H1 (cell line): ENCODE data around the gene PNMA1. TPM values are rescaled to one million over a fixed set of nuclear protein-coding genes. Genes with fewer than 3 reads are reported as not detected.

Experiments used
- CTCF ChIA-PET: fragments of 300-600 bp; sonication (Branson Sonifier 250); formaldehyde crosslinking; loops from one replicate; lab custom pipeline; 2021; ENCODE audit not compliant: partially characterized antibody; lab: Charles Lee
- POLR2A ChIA-PET: fragments of 300-600 bp; sonication (Branson Sonifier 250); formaldehyde crosslinking; loops from one replicate; lab custom pipeline; 2021; ENCODE audit warnings: inconsistent platforms; ENCODE audit not compliant: partially characterized antibody; lab: Charles Lee
- DNase-seq, 2 experiments: peaks; one replicate each; pipeline versions ENCODE4 v3.0.0 to v3.0.0-alpha.2; 2010 to 2022; ENCODE audit warnings: low spot score in 2 of 2, low read depth in 1 of 2, mixed read lengths in 1 of 2
- FAIRE-seq: peaks from 2 replicates; lab custom pipeline; 2011; peaks lifted over from hg19 to GRCh38; lab: Jason Lieb, UNC
- H2AFZ ChIP-seq: 2 replicates; pipeline ENCODE4 v1.8.1; 2012; ENCODE audit warnings: low read length, inconsistent platforms
- H2AK5ac ChIP-seq: 2 replicates; pipeline ENCODE4 v1.6.1; 2013; ENCODE audit warnings: low read depth, low read length
- H2BK120ac ChIP-seq: replicated peaks from 2 replicates; pipeline ENCODE3; 2013; ENCODE audit warnings: low read depth, low read length, inconsistent platforms
- H2BK12ac ChIP-seq: 2 replicates; pipeline ENCODE4 v1.6.1; 2013; ENCODE audit warnings: low read depth, low read length
- H2BK15ac ChIP-seq: 2 replicates; pipeline ENCODE4 v1.6.1; 2013; ENCODE audit warnings: low read length
- H2BK20ac ChIP-seq: 2 replicates; pipeline ENCODE4 v1.6.1; 2013; ENCODE audit warnings: low read length
- H2BK5ac ChIP-seq: 2 replicates; pipeline ENCODE4 v1.6.1; 2013; ENCODE audit warnings: low read depth, low read length
- H3K14ac ChIP-seq: 2 replicates; pipeline ENCODE4 v1.6.1; 2013; ENCODE audit warnings: inconsistent platforms; ENCODE audit not compliant: insufficient read length
- H3K18ac ChIP-seq: 2 replicates; pipeline ENCODE4 v1.6.1; 2013; ENCODE audit warnings: low read length; ENCODE audit errors: extremely low read depth
- H3K23ac ChIP-seq: 2 replicates; pipeline ENCODE4 v1.6.1; 2013; ENCODE audit warnings: inconsistent platforms; ENCODE audit not compliant: insufficient read length
- H3K23me2 ChIP-seq: 2 replicates; pipeline ENCODE4 v1.6.1; 2013; ENCODE audit warnings: low read depth, low read length
- H3K27ac ChIP-seq: 2 replicates; pipeline ENCODE4 v1.6.1; 2011; ENCODE audit warnings: low read depth, low read length, inconsistent platforms
- H3K27me3 ChIP-seq, 4 experiments: replicated peaks in 1 of 4; 1 replicate in 1 of 4; 2 replicates in 3 of 4; pipeline versions ENCODE4 v1.6.1 to v1.8.1; 2011 to 2013; ENCODE audit warnings: low read length in 3 of 4, mild to moderate bottlenecking in 3 of 4, inconsistent platforms in 2 of 4, mixed read lengths in 2 of 4, moderate library complexity in 1 of 4; ENCODE audit not compliant: control insufficient read depth in 3 of 4, insufficient read depth in 3 of 4; ENCODE audit errors: extremely low read depth in 1 of 4
- H3K36me3 ChIP-seq, 4 experiments: 2 replicates each; pipeline versions ENCODE4 v1.6.1 to v1.8.1; 2011 to 2013; ENCODE audit warnings: mild to moderate bottlenecking in 4 of 4, low read length in 3 of 4, moderate library complexity in 2 of 4, control low read depth in 1 of 4, inconsistent platforms in 1 of 4; ENCODE audit not compliant: insufficient read depth in 4 of 4, control insufficient read depth in 2 of 4
- H3K4ac ChIP-seq: replicated peaks from 2 replicates; pipeline ENCODE3; 2013; ENCODE audit warnings: low read length, low read depth, mixed read lengths, inconsistent platforms; ENCODE audit not compliant: insufficient read length
- H3K4me1 ChIP-seq, 4 experiments: replicated peaks in 1 of 4; 1 replicate in 1 of 4; 2 replicates in 3 of 4; pipeline versions ENCODE4 v1.6.1 to v1.8.1; 2011 to 2013; ENCODE audit warnings: low read length in 3 of 4, inconsistent platforms in 2 of 4, mixed read lengths in 1 of 4; ENCODE audit not compliant: insufficient read depth in 4 of 4, control insufficient read depth in 3 of 4
- H3K4me2 ChIP-seq, 2 experiments: 2 replicates each; pipeline versions ENCODE4 v1.6.1 to v1.8.1; 2011 to 2013; ENCODE audit warnings: low read depth in 2 of 2, low read length in 2 of 2, control low read depth in 1 of 2, inconsistent platforms in 1 of 2, mild to moderate bottlenecking in 1 of 2; ENCODE audit not compliant: insufficient read depth in 1 of 2
- H3K4me3 ChIP-seq, 4 experiments: fragments of 200-600, 300-600 bp in 1 of 4; sonication (generic), shearing (Covaris generic), sonication (Bioruptor Twin) in 1 of 4; 2 replicates each; pipeline versions ENCODE4 v1.5.1 to v1.8.1; 2011 to 2016; ENCODE audit warnings: low read length in 4 of 4, low read depth in 3 of 4, control low read depth in 2 of 4, inconsistent platforms in 2 of 4, mild to moderate bottlenecking in 2 of 4, mixed read lengths in 1 of 4, moderate library complexity in 1 of 4; ENCODE audit not compliant: insufficient read depth in 2 of 4; ENCODE audit errors: extremely low read depth in 1 of 4
- H3K56ac ChIP-seq: replicated peaks from 2 replicates; pipeline ENCODE3; 2013; ENCODE audit warnings: low read depth, mild to moderate bottlenecking, mixed read lengths, low read length, inconsistent platforms; ENCODE audit not compliant: insufficient read length
- H3K79me1 ChIP-seq: 2 replicates; pipeline ENCODE4 v1.6.1; 2013; ENCODE audit warnings: low read depth, low read length, control low read depth
- H3K79me2 ChIP-seq, 2 experiments: 2 replicates each; pipeline versions ENCODE4 v1.6.1 to v1.8.1; 2012 to 2013; ENCODE audit warnings: low read length in 2 of 2, mild to moderate bottlenecking in 2 of 2, inconsistent platforms in 1 of 2; ENCODE audit not compliant: insufficient read depth in 2 of 2, control insufficient read depth in 1 of 2
- H3K9ac ChIP-seq, 4 experiments: replicated peaks in 1 of 4; 1 replicate in 1 of 4; 2 replicates in 3 of 4; pipeline versions ENCODE4 v1.6.1 to v1.8.1; 2011 to 2013; ENCODE audit warnings: low read depth in 3 of 4, low read length in 3 of 4, control low read depth in 2 of 4, mild to moderate bottlenecking in 2 of 4, moderate library complexity in 2 of 4, inconsistent platforms in 1 of 4; ENCODE audit errors: extremely low read depth in 1 of 4
- H3K9me3 ChIP-seq, 2 experiments: 2 replicates each; pipeline versions ENCODE4 v1.6.1 to v1.8.1; 2012 to 2013; ENCODE audit warnings: mild to moderate bottlenecking in 2 of 2, moderate library complexity in 2 of 2, control low read depth in 1 of 2, inconsistent platforms in 1 of 2, low read depth in 1 of 2, low read length in 1 of 2, mixed read lengths in 1 of 2; ENCODE audit not compliant: insufficient read depth in 2 of 2
- H4K20me1 ChIP-seq, 2 experiments: replicated peaks in 1 of 2; 2 replicates each; pipeline versions ENCODE3 to v1.8.1; 2011 to 2013; ENCODE audit warnings: inconsistent platforms in 2 of 2, low read length in 2 of 2, mild to moderate bottlenecking in 1 of 2; ENCODE audit not compliant: insufficient read depth in 2 of 2, control insufficient read depth in 1 of 2
- H4K5ac ChIP-seq: 2 replicates; pipeline ENCODE4 v1.6.1; 2013; ENCODE audit warnings: low read length, low read depth, mixed read lengths, inconsistent platforms; ENCODE audit not compliant: insufficient read length
- H4K8ac ChIP-seq: 2 replicates; pipeline ENCODE4 v1.8.0; 2013; ENCODE audit warnings: mild to moderate bottlenecking, moderate library complexity, low read length, inconsistent platforms; ENCODE audit not compliant: insufficient read depth; ENCODE audit errors: extremely low read depth
- H4K91ac ChIP-seq: replicated peaks from 2 replicates; pipeline ENCODE3; 2013; ENCODE audit warnings: low read length, mixed read lengths, inconsistent platforms; ENCODE audit not compliant: insufficient read length
- ASH2L ChIP-seq: fragments of 200-600, 300-600 bp; sonication (generic); IDR thresholded peaks from one replicate; pipeline ENCODE4 v1.7.1; 2017; ENCODE audit warnings: low read length
- CEBPB ChIP-seq: IDR thresholded peaks from 2 replicates; pipeline ENCODE4 v1.6.1; 2012; ENCODE audit warnings: low read depth, low read length
- HDAC6 ChIP-seq: IDR thresholded peaks from one replicate; pipeline ENCODE4 v1.7.1; 2012; ENCODE audit warnings: low read depth, mild to moderate bottlenecking, inconsistent platforms, low read length, moderate library complexity
- WGBS, 2 experiments: shearing (Covaris generic) in 1 of 2; methylation state at CpG; one replicate each; pipeline versions ENCODE4 v1.1.6 to v1.1.7; 2013 to 2015; ENCODE audit warnings: low lambda C conversion rate in 2 of 2, mixed read lengths in 2 of 2, inconsistent platforms in 1 of 2, low coverage in 1 of 2, missing lambda C conversion rate in 1 of 2; ENCODE audit not compliant: insufficient replicate concordance in 2 of 2, insufficient coverage in 1 of 2, insufficient read length in 1 of 2; ENCODE audit errors: extremely low coverage in 1 of 2, missing lambda C conversion rate in 1 of 2; 5-methylcytosine and 5-hydroxymethylcytosine counted together
- polyA plus RNA-seq, 7 experiments: library from polyadenylated mRNA; depleted of rRNA in 3 of 7; stranded (reverse) in 5 of 7; unstranded in 2 of 7; fragments of >200 nt in 5 of 7; fragments of 200-250 nt in 2 of 7; gene quantifications; 1 replicate in 5 of 7; 2 replicates in 1 of 7; 4 replicates in 1 of 7; pipeline versions ENCODE4 v1.2.1 to v1.2.3, GENCODE V29; 2011 to 2013; ENCODE audit warnings: missing spikeins in 2 of 7, mixed read lengths in 2 of 7
- total RNA-seq: library from RNA; stranded (reverse); fragmentation: NEBNext Ultra II Directional; extraction: Animal tissue kit (Norgen Biotek cat#: 25700); gene quantifications from 2 replicates; pipeline ENCODE4 v1.2.1, GENCODE V29; 2021

Gene PNMA1
- total and polyA plus RNA-seq, 2 of the 8 experiments (the other 6 are each of a cell fraction or from before 2014, with no cell fraction given) = 15.8 to 52.7 TPM

GRCh38 chr14:73740618-73741326 is 26.6 kb upstream of the PNMA1 start:
- no peak overlapping the region for H3K23ac ChIP-seq
- H3K4me3 ChIP-seq = peak overlapping the region in 1 of 4 experiments; percentile 43; a peak in 1 of 8 replicates
- H4K91ac ChIP-seq = peak overlapping the region; percentile 2
- TF ChIP-seq HDAC6 (no peak), ASH2L (peak; percentile 52), CEBPB (peak; percentile 47; the same call in 1 of the 2 replicates)
- H2BK20ac ChIP-seq = no peak overlapping the region
- H3K14ac ChIP-seq = no peak overlapping the region
- H2BK15ac ChIP-seq = peak overlapping the region; percentile 46; the same call in 1 of the 2 replicates
- peak overlapping the region; percentile 49 to 57 for H3K4me2 ChIP-seq
- peaks cover 6% of the 10 kb centered on the region in 2 experiments for H4K20me1 ChIP-seq
- no peak for DNase-seq
- peaks cover 0 to 11% (median 3%) of the 10 kb centered on the region in 4 experiments; a peak in 2 of 8 replicates for H3K36me3 ChIP-seq
- no peaks in the 10 kb centered on the region for H3K27me3 ChIP-seq
- H3K9me3 ChIP-seq = no peaks in the 10 kb centered on the region
- peak overlapping the region; percentile 31; the same call in 1 of the 2 replicates for H3K27ac ChIP-seq
- CTCF ChIA-PET = interaction anchor here (0.6 to 11.1 kb wide), 15 partner anchors 12 to 752 kb away, joined by 3 to 198 read pairs (median 5); a partner anchor contains a TSS
- H3K9ac ChIP-seq = no peak overlapping the region; a peak in 1 of 7 replicates
- H3K4me1 ChIP-seq = peaks cover 4 to 34% (median 25%) of the 10 kb centered on the region in 4 experiments
- H4K8ac ChIP-seq = no peak overlapping the region
- no peak overlapping the region for H2AFZ ChIP-seq
- no peak overlapping the region for H2BK120ac ChIP-seq
- no peak overlapping the region; the same call in 1 of the 2 replicates for H3K18ac ChIP-seq
- H3K56ac ChIP-seq = no peak overlapping the region
- FAIRE-seq = no peak
- H3K79me1 ChIP-seq = peaks cover 8% of the 10 kb centered on the region
- H2BK12ac ChIP-seq = peak overlapping the region; percentile 85; the same call in 1 of the 2 replicates
- peak overlapping the region; percentile 68; the same call in 1 of the 2 replicates for H2BK5ac ChIP-seq
- H3K23me2 ChIP-seq = no peaks in the 10 kb centered on the region
- H3K4ac ChIP-seq = no peak overlapping the region
- POLR2A ChIA-PET = interaction anchor here (1.1 to 2.5 kb wide), 10 partner anchors 14 to 146 kb away, joined by 3 to 13 read pairs (median 4); partner anchors contain the start of genes ACOT6 and ZNF410
- no peak overlapping the region for H2AK5ac ChIP-seq
- peak overlapping the region; percentile 23 for H4K5ac ChIP-seq
- 60% methylated on average over 7 of the region's 9 CpGs; no CpG with 5 or more reads in 1 of the 2 experiments for WGBS, 2 experiments
- H3K79me2 ChIP-seq = peaks cover 0 to 22% of the 10 kb centered on the region in 2 experiments; a peak in 1 of 4 replicates
